Spleen (tissue), 11 donors: ENCODE data around the gene GBA3. TPM values are rescaled to one million over a fixed set of nuclear protein-coding genes. Genes with fewer than 3 reads are reported as not detected.

ENCODE experiments used
- DNase-seq: peaks from one replicate; pipeline ENCODE4 v3.0.0-alpha.2; 2020
- H3K27ac ChIP-seq, 8 donors: fragments of 200-600 bp; sonication (generic) in 7 of 8; 1 replicate in 4 of 8; 2 replicates in 4 of 8; pipeline versions ENCODE4 v1.5.0 to v1.8.0; 2016 to 2021; ENCODE audit warnings: inconsistent platforms in 4 of 8, mild to moderate bottlenecking in 4 of 8, moderate library complexity in 1 of 8
- H3K27me3 ChIP-seq, 7 donors: fragments of 200-600 bp; sonication (generic) in 6 of 7; replicated peaks in 1 of 7; 1 replicate in 4 of 7; 2 replicates in 3 of 7; pipeline versions ENCODE4 v1.5.0 to v1.8.0; 2016 to 2021; ENCODE audit warnings: inconsistent platforms in 3 of 7, mild to moderate bottlenecking in 1 of 7
- H3K36me3 ChIP-seq, 6 donors: fragments of 200-600 bp; sonication (generic) in 5 of 6; 1 replicate in 4 of 6; 2 replicates in 2 of 6; pipeline versions ENCODE4 v1.5.0 to v1.8.0; 2016 to 2021; ENCODE audit warnings: inconsistent platforms in 2 of 6
- H3K4me1 ChIP-seq, 6 donors: fragments of 200-600 bp; sonication (generic) in 5 of 6; 1 replicate in 3 of 6; 2 replicates in 3 of 6; pipeline versions ENCODE4 v1.5.0 to v1.8.0; 2016 to 2021; ENCODE audit warnings: inconsistent platforms in 3 of 6
- H3K4me3 ChIP-seq, 8 donors: fragments of 200-600 bp; sonication (generic) in 7 of 8; 1 replicate in 4 of 8; 2 replicates in 4 of 8; pipeline versions ENCODE4 v1.5.0 to v1.8.0; 2016 to 2021; ENCODE audit warnings: inconsistent platforms in 4 of 8, mild to moderate bottlenecking in 4 of 8, moderate library complexity in 2 of 8
- H3K9me3 ChIP-seq, 8 donors: fragments of 200-600 bp; sonication (generic) in 7 of 8; 1 replicate in 4 of 8; 2 replicates in 4 of 8; pipeline versions ENCODE4 v1.5.0 to v1.8.0; 2016 to 2021; ENCODE audit warnings: inconsistent platforms in 4 of 8
- CTCF ChIP-seq, 11 experiments: fragments of 200-600 bp in 7 of 11; fragments of 450-650 bp in 4 of 11; sonication (generic) in 4 of 11; IDR thresholded peaks in 8 of 11; conservative IDR thresholded peaks in 3 of 11; 1 replicate in 7 of 11; 2 replicates in 4 of 11; pipeline versions ENCODE4 v1.4.0 to v1.8.0; 2016 to 2021; ENCODE audit warnings: antibody characterized with exemption in 11 of 11, inconsistent platforms in 4 of 11, mild to moderate bottlenecking in 1 of 11
- POLR2A ChIP-seq, 3 donors: fragments of 450-650 bp; IDR thresholded peaks; one replicate each; pipeline ENCODE4 v1.5.1; 2017; ENCODE audit warnings: antibody characterized with exemption in 3 of 3, mild to moderate bottlenecking in 1 of 3
- POLR2AphosphoS5 ChIP-seq, 3 donors: sonication (generic); formaldehyde crosslinking; IDR thresholded peaks; one replicate each; pipeline ENCODE4 v1.5.1; 2017; ENCODE audit warnings: antibody characterized with exemption in 3 of 3
- WGBS, 5 donors: extraction: QIAGEN DNeasy Blood & Tissue Kit in 3 of 5; methylation state at CpG; one replicate each; pipeline versions ENCODE4 v1.1.5 to v1.1.7; 2013 to 2018; 5-methylcytosine and 5-hydroxymethylcytosine counted together
- intact Hi-C: fragments of 100-400 bp; cut with DNase I; formaldehyde crosslinking; loops from one replicate; pipeline ENCODE4 v1.15.0; 2023; ENCODE audit warnings: low total_unique reads
- polyA plus RNA-seq, 3 donors: library from polyadenylated mRNA; stranded (reverse); fragments of 200-250 nt; gene quantifications; one replicate each; pipeline ENCODE4 v1.2.1, GENCODE V29; 2013
- total RNA-seq, 7 donors: library from RNA; depleted of rRNA in 3 of 7; stranded (reverse); fragments of >200 nt in 3 of 7; fragmentation: NEBNext Ultra II Directional in 4 of 7; extraction: Animal tissue kit (Norgen Biotek cat#: 25700) in 4 of 7; gene quantifications; one replicate each; pipeline versions ENCODE4 v1.1.0 to v1.2.1, GENCODE V29; 2016 to 2021
- donor health status: healthy with polysubstance abuse.
- donor health status: DM: no; HTN: no; CAD: no; lungs with moderate emphysema.
- donor health status: DM: no; HTN: no; CAD: no.
- donor health status: Bipolar disorder and iron deficiency.
- donor health status: healthy.
- donor health status: DM: no; HTN: no; CAD: no.
- donor health status: DM: yes; HTN: yes; CAD: no.

The GBA3 gene
- total and polyA plus RNA-seq, 10 donors: 0.43 to 33.1 (median 12.9) TPM

- DNase-seq: no peak
- no peaks in the 10 kb centered on the region for H3K4me1 ChIP-seq
- intact Hi-C loops: no loop called here
- peaks cover 0 to 7% (median 0%) of the 10 kb centered on the region in 8 donors for H3K9me3 ChIP-seq
- H3K27me3 ChIP-seq: no peaks in the 10 kb centered on the region
- H3K27ac ChIP-seq: no peak overlapping the region
- WGBS, 5 donors: 42 to 75% (median 44%) methylated on average over 1 of the region's 1 CpG
- no peaks in the 10 kb centered on the region for H3K36me3 ChIP-seq
- H3K4me3 ChIP-seq: no peak overlapping the region
- TF ChIP-seq CTCF (IDR thresholded peaks at IDR 0.05 in 8 of 11, conservative IDR thresholded peaks at IDR 0.05 in 3 of 11) (no peak), POLR2A (IDR thresholded peaks at IDR 0.05) (no peak), POLR2AphosphoS5 (IDR thresholded peaks at IDR 0.05) (no peak)
Observed at GRCh38 chr4:22721204-22721603, 28.5 kb downstream of the GBA3 start.

DNA sequence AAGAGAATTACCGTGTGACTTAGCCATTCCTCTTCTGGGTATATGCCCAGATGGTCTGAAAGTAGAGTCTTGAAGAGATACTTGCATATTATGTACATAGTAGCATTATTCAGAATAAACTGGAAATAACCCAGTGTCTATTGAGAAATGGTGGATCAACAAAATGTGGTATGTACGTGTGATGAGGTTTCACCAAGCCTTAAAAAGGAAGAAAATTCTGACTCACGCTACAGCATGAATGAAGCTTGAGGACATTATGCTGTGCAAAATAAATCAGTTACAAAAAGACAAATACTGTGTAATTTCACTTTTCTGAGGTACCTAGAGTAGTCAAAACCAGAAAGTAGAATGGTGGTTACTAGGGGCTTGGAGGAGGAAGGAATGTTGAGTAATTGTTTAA is 37.3 kb downstream of the GBA3 start:
- no peaks in the 10 kb centered on the region for H3K27me3 ChIP-seq
- TF ChIP-seq POLR2AphosphoS5 (IDR thresholded peaks at IDR 0.05): no peak
- no peak for TF ChIP-seq POLR2A (IDR thresholded peaks at IDR 0.05)
- no peak for TF ChIP-seq CTCF (IDR thresholded peaks at IDR 0.05 in 8 of 11, conservative IDR thresholded peaks at IDR 0.05 in 3 of 11)
- no peaks in the 10 kb centered on the region for H3K4me1 ChIP-seq
- H3K4me3 ChIP-seq: no peak overlapping the region
- no peak overlapping the region for H3K27ac ChIP-seq
- no peaks in the 10 kb centered on the region for H3K36me3 ChIP-seq
- no peak for DNase-seq
- intact Hi-C loops: no loop called here
- 78 to 93% (median 84%) methylated on average over 3 of the region's 3 CpGs for WGBS, 5 donors
- H3K9me3 ChIP-seq: no peaks in the 10 kb centered on the region

DNA sequence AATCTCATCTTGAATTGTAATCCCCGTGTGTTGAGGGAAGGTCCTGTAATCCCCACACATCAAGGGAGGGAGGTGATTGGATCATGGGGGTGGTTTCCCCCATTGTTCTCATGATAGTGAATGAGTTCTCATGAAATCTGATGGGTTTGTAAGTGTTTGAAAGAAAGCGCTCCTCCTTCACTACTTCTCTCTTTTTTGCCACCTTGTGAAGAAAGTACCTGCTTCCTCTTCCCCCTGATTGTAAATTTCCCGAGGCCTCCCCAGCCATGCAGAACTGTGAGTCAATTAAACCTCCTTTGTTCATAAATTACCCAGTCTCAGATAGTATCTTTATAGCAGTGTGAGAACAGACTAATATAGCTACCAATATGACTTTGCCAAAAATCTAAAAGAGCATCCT is 41.1 kb downstream of the GBA3 start:
- no peaks in the 10 kb centered on the region for H3K9me3 ChIP-seq
- intact Hi-C loops: no loop called here
- H3K4me3 ChIP-seq: no peak overlapping the region
- no peaks in the 10 kb centered on the region for H3K27me3 ChIP-seq
- 44 to 57% (median 56%) methylated on average over 3 of the region's 3 CpGs for WGBS, 5 donors
- no peak for TF ChIP-seq CTCF (IDR thresholded peaks at IDR 0.05 in 8 of 11, conservative IDR thresholded peaks at IDR 0.05 in 3 of 11)
- no peak for TF ChIP-seq POLR2A (IDR thresholded peaks at IDR 0.05)
- no peak for TF ChIP-seq POLR2AphosphoS5 (IDR thresholded peaks at IDR 0.05)
- H3K36me3 ChIP-seq: no peaks in the 10 kb centered on the region
- DNase-seq: no peak
- no peak overlapping the region for H3K27ac ChIP-seq
- no peaks in the 10 kb centered on the region for H3K4me1 ChIP-seq

DNA sequence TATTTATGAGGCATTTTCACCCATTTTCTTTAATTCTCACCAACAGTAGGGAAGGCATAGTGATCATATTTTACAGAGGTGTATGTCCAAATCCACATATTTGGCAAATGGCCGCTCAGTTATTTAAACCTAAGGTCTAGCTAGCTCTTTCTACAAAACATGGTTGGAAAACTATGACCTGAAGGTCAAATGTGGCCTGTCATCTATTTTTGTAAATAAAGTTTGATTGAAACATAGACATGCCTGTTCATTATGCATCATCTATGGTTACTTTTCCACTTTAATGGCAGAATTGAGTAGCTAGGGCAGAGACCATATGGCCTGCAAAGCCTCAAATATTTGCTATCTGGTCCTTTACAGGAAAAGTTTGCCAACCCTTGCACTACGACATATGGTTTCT is 44.2 kb downstream of the GBA3 start:
- no peak for DNase-seq
- intact Hi-C loops: no loop called here
- Histone ChIP-seq H3K27me3 (no peaks in the 10 kb centered on the region), H3K36me3 (no peaks in the 10 kb centered on the region), H3K4me1 (no peaks in the 10 kb centered on the region), H3K9me3 (peaks cover 0 to 4% (median 0%) of the 10 kb centered on the region in 8 donors), H3K4me3 (no peak overlapping the region), H3K27ac (no peak overlapping the region)
- TF ChIP-seq POLR2AphosphoS5 (IDR thresholded peaks at IDR 0.05) (no peak), CTCF (IDR thresholded peaks at IDR 0.05 in 8 of 11, conservative IDR thresholded peaks at IDR 0.05 in 3 of 11) (no peak), POLR2A (IDR thresholded peaks at IDR 0.05) (no peak)
- 80 to 94% (median 90%) methylated on average over 2 of the region's 2 CpGs for WGBS, 5 donors
